GM18907 (cell line): ENCODE measurements around the gene AKAP7.

Source experiments
- ATAC-seq: cut with Tn5 transposase; IDR thresholded peaks from one replicate; pipeline ENCODE4 v1.9.1; 2021; ENCODE audit warnings: mild to moderate bottlenecking, moderate library complexity; ENCODE audit not compliant: unreplicated experiment

The AKAP7 gene

GRCh38 chr6:131197716-131198115, 62.4 kb downstream of the AKAP7 start:
- no peak for ATAC-seq

- ATAC-seq, result peak; percentile 100
Measured at GRCh38 chr6:131199568-131200272, 64.5 kb downstream of the AKAP7 start.

GRCh38 chr6:131205481-131206244, 70.4 kb downstream of the AKAP7 start:
- no peak for ATAC-seq

GRCh38 chr6:131206463-131207251, 71.4 kb downstream of the AKAP7 start:
- no peak for ATAC-seq

- ATAC-seq, result no peak
Measured at GRCh38 chr6:131208787-131209186, 73.5 kb downstream of the AKAP7 start.

GRCh38 chr6:131210469-131210868, 75.2 kb downstream of the AKAP7 start:
- no peak for ATAC-seq

- no peak for ATAC-seq
Measured at GRCh38 chr6:131212024-131212423, 76.8 kb downstream of the AKAP7 start.

GRCh38 chr6:131212913-131213312, 77.6 kb downstream of the AKAP7 start:
- no peak for ATAC-seq

GRCh38 chr6:131213501-131213990, 78.3 kb downstream of the AKAP7 start:
- ATAC-seq, result no peak

- ATAC-seq, result no peak
Measured at GRCh38 chr6:131215219-131215618, 80.0 kb downstream of the AKAP7 start.

- ATAC-seq, result no peak
Measured at GRCh38 chr6:131216246-131216645, 81.0 kb downstream of the AKAP7 start.

- no peak for ATAC-seq
Measured at GRCh38 chr6:131222773-131223172, 87.5 kb downstream of the AKAP7 start.

- ATAC-seq, result no peak
Measured at GRCh38 chr6:131223416-131223815, 88.1 kb downstream of the AKAP7 start.

GRCh38 chr6:131225127-131225526, 89.9 kb downstream of the AKAP7 start:
- ATAC-seq, result no peak

GRCh38 chr6:131225959-131226358, 90.7 kb downstream of the AKAP7 start:
- ATAC-seq, result no peak

GRCh38 chr6:131226459-131227157, 91.3 kb downstream of the AKAP7 start:
- ATAC-seq, result no peak

GRCh38 chr6:131227158-131227543, 91.9 kb downstream of the AKAP7 start:
- no peak for ATAC-seq

- ATAC-seq, result no peak
Measured at GRCh38 chr6:131231103-131231502, 95.8 kb downstream of the AKAP7 start.

GRCh38 chr6:131231891-131232290, 96.6 kb downstream of the AKAP7 start:
- ATAC-seq, result no peak

- no peak for ATAC-seq
Measured at GRCh38 chr6:131244942-131245341, 109.7 kb downstream of the AKAP7 start.

GRCh38 chr6:131250122-131250521, 114.9 kb downstream of the AKAP7 start:
- peak; percentile 98 for ATAC-seq
